HAP-1 (cell line): Measurements from ENCODE around the gene KCNK10.
"Not testable (repeated sequence)": the region's sequence is repeated elsewhere in the genome, so short reads cannot be mapped to it uniquely, and the experiment has no call there.

Experiments used
- DNase-seq, 2 experiments: peaks; one replicate each; pipeline ENCODE4 v3.0.0-alpha.2; 2016 to 2020; ENCODE audit warnings: low spot score in 2 of 2
- H3K27me3 ChIP-seq: fragments of 250-450 bp; sonication (Bioruptor Pico); 2 replicates; pipeline ENCODE4 v1.5.1; 2020; ENCODE audit warnings: low read depth, mild to moderate bottlenecking, moderate library complexity
- H3K36me3 ChIP-seq: fragments of 250-450 bp; sonication (Bioruptor Pico); replicated peaks from 2 replicates; pipeline ENCODE4 v1.5.1; 2020; ENCODE audit warnings: mild to moderate bottlenecking
- H3K4me1 ChIP-seq: fragments of 250-450 bp; sonication (Bioruptor Pico); 2 replicates; pipeline ENCODE4 v1.5.1; 2020; ENCODE audit warnings: mild to moderate bottlenecking
- H3K4me3 ChIP-seq: fragments of 250-450 bp; sonication (Bioruptor Pico); 2 replicates; pipeline ENCODE4 v1.5.1; 2020; ENCODE audit warnings: mild to moderate bottlenecking, moderate library complexity
- H3K9me3 ChIP-seq: fragments of 250-450 bp; sonication (Bioruptor Pico); 2 replicates; pipeline ENCODE4 v1.5.1; 2020; ENCODE audit warnings: mild to moderate bottlenecking, moderate library complexity
- in situ Hi-C: fragments of 300-500 bp; cut with MboI; formaldehyde crosslinking; loops from 3 replicates; pipeline ENCODE4 v1.14.3; 2020; ENCODE audit warnings: low sequenced_read_pairs, inconsistent platforms, mixed read lengths

KCNK10 gene

DNA sequence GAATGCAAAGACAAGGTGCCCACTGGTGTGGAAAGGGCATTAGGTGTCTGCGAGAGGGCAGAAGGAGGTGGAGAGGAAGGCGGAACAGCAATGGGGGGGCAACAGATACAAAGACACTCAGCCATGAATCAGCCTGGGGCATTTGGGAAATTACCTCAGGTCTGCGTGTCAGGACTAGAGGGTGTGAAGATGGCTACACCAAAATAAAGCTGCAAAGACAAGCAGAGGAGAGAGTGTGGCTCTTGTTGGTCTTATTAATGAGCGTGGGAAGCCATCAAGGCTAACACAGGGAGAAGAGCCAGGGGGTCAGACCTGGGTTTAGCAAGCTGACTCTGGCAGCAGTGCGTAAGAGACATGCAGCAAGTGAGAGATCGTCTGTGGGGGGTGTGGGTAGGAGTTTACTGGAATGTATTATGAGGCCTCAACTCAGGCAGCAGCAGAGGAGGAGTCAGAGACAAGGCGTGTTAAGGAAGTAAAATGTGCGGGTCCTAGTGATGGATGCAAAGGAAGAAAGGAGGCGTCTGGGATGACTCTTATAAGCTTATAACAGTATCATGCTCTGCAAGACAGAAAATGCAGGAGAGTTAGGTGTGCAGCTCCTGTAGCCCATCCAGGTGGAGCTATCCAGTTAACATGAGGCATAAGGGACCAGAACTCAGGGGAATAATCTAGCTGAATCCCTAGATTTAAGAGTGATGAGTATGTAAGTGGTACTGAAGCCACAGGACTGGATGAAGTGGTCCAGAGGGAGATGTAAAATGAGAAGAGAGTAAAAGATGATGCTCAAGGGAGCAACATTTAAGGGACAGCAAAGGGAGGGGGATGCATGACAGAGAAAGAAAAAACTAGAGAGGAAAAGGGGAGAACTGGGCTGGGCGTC, 50.4 kb downstream of the KCNK10 start:
- Histone ChIP-seq H3K36me3 (no peaks in the 10 kb centered on the region), H3K4me1 (no peaks in the 10 kb centered on the region), H3K27me3 (no peaks in the 10 kb centered on the region), H3K4me3 (no peak overlapping the region), H3K9me3 (no peaks in the 10 kb centered on the region)
- DNase-seq = no peak
- in situ Hi-C loops = no loop called here

DNA sequence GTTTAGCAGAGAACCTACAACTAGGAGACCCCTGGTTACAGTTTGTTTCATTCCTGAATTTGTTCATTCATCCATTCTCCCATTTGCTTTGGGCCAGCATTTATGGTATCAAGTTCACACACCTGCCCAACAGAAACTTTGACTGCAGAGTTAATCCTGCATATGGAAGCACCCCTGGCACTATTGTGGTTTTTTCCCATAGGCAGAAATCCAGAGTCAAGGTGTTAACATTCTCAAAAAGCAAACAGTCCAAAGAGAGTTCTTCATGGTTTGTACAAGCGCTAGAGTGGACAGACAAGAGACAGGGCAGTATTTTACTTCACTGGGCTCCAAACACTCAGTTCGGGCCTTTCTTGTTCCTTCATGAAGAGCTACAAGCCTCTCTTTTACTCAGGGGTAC, 51.9 kb downstream of the KCNK10 start:
- H3K36me3 ChIP-seq = no peaks in the 10 kb centered on the region
- no peak overlapping the region for H3K4me3 ChIP-seq
- no peaks in the 10 kb centered on the region for H3K27me3 ChIP-seq
- H3K9me3 ChIP-seq = no peaks in the 10 kb centered on the region
- DNase-seq = no peak
- H3K4me1 ChIP-seq = no peaks in the 10 kb centered on the region
- in situ Hi-C loops = no loop called here

DNA sequence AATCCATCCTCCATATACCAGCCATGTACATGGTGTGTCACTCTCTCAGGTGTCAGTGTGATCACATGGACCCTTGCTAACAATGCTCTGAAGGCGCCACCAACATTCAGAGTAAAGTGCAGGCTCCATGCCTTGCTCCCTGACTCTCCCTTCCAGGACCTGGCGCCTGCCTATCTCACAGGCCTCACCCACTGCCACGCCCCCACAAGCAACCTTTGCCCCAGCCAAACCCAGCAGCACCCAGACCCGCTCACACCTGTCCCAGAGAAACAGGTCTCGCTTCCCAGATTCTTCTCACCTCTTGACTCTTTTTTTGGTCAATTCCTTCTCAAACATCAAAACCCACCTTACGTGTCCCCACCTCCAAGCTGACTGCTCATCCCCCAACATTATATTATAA, 52.3 kb downstream of the KCNK10 start:
- Histone ChIP-seq H3K4me1 (no peaks in the 10 kb centered on the region), H3K4me3 (no peak overlapping the region), H3K9me3 (no peaks in the 10 kb centered on the region), H3K36me3 (no peaks in the 10 kb centered on the region), H3K27me3 (no peaks in the 10 kb centered on the region)
- in situ Hi-C loops = no loop called here
- DNase-seq = no peak

DNA sequence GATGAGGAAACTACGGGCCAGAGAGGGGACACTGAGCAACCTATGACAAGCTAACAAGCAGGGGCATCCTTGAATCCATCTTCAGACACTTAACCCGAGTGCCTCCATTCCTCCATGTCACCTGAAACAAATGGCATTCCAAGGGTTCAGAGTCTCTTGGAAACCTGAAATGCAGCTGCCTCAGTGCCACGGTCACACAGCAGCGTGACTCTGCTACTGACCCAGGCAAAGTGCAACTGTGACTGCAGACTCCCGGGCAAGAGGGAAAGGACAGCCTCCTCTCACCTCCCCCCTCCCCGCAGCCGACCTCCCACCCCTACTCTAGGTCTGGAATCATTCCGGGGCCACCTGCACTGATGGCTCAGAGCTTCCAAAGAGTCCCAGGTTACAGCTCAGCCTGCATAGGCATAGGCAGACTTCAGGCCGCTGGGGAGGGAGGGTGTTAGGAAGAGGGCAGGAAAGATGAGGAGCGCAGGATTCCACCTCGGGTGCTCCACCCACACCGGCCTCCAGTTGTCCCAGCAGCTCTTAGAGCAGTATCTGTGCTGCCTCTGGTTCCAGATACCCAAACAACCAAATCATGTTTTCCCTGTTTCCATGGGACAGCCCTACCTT, 53.2 kb downstream of the KCNK10 start:
- no peaks in the 10 kb centered on the region for H3K27me3 ChIP-seq
- H3K4me1 ChIP-seq = no peaks in the 10 kb centered on the region
- DNase-seq = no peak
- no peak overlapping the region for H3K4me3 ChIP-seq
- H3K36me3 ChIP-seq = no peaks in the 10 kb centered on the region
- H3K9me3 ChIP-seq = no peaks in the 10 kb centered on the region
- in situ Hi-C loops = no loop called here

DNA sequence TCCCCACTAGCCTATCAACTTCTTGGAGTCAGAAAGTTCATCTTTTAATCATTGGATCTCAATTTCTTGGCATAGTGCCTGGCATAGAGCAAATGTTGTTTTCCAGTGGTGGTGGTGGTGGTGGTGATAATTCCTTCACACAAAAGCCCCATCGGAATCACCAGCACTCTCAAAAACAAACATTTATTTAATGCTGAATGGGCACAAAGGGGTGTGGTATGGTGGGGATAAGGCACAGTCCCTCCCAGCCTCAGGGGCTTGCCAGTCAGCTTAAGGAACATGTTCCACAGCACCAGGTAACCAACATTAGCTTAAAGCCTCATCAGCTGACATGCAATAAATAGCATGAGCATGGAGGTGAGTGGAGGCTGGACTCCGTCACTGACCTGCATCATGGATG, 56.6 kb downstream of the KCNK10 start:
- H3K4me1 ChIP-seq = no peaks in the 10 kb centered on the region
- H3K27me3 ChIP-seq = no peaks in the 10 kb centered on the region
- no peak for DNase-seq
- H3K4me3 ChIP-seq = no peak overlapping the region
- in situ Hi-C loops = no loop called here
- H3K9me3 ChIP-seq = no peaks in the 10 kb centered on the region
- no peaks in the 10 kb centered on the region for H3K36me3 ChIP-seq

DNA sequence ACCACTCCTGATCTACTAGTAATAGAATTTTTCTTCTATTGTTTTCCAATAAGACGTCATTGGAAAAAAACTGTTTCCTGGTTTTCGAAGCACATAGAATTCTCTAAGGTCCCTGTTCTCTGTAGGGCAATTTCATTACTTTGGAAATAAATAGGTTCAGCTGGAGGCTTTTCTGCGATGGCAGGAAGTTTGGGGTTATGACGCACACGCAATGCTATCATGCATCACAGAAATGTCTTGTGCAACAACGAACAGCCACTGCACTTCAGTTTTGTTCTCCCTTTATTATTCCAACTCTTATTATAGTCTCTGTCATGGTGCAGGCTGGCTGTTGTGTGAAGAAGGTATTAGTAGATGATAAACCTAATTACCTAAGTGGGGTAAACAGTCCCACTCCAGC, 59.0 kb downstream of the KCNK10 start:
- no peak for DNase-seq
- no peaks in the 10 kb centered on the region for H3K9me3 ChIP-seq
- H3K4me1 ChIP-seq = no peaks in the 10 kb centered on the region
- H3K4me3 ChIP-seq = no peak overlapping the region
- in situ Hi-C loops = no loop called here
- no peaks in the 10 kb centered on the region for H3K36me3 ChIP-seq
- no peaks in the 10 kb centered on the region for H3K27me3 ChIP-seq

DNA sequence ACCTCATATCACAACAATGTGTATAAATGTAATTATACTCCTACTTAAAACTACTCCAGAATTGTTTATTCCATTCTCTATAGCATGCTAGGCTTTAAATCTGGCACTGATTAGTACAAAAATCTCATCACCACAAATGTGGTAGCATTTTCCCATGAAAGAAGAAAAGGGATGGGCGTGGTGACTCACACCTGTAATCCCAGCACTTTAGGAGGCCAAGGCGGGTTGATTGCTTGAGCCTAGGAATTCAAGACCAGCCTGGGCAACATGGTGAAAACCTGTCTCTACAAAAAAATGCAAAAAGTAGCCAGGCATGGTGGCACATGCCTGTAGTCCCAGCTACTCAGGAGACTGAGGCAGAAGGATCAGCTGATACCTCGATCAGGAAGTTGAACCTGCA, 61.8 kb downstream of the KCNK10 start:
- H3K27me3 ChIP-seq, H3K9me3 ChIP-seq, H3K4me1 ChIP-seq, H3K36me3 ChIP-seq, DNase-seq, H3K4me3 ChIP-seq, in situ Hi-C loops: not testable (repeated sequence)

DNA sequence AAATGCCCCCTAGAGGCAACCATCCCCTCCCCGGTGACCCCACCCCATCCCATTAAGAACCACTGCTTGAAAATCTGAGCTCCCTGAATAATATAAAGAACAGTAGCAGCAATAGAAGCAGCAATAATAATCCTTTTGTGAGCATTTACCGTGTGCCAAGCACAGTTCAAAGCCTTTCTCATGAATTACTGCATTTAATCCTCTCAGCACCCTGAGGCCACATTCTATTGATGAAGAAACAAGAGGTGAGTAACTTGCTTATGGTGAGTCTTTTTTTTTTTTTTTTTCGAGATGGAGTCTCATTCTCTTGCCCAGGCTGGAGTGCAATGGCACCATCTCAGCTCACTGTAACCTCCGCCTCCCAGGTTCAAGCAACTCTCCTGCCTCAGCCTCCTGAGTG, 65.0 kb downstream of the KCNK10 start:
- no peaks in the 10 kb centered on the region for H3K9me3 ChIP-seq
- in situ Hi-C loops = no loop called here
- H3K4me1 ChIP-seq = no peaks in the 10 kb centered on the region
- no peaks in the 10 kb centered on the region for H3K36me3 ChIP-seq
- H3K4me3 ChIP-seq = no peak overlapping the region
- peak; percentile 12 to 47 for DNase-seq
- no peaks in the 10 kb centered on the region for H3K27me3 ChIP-seq

DNA sequence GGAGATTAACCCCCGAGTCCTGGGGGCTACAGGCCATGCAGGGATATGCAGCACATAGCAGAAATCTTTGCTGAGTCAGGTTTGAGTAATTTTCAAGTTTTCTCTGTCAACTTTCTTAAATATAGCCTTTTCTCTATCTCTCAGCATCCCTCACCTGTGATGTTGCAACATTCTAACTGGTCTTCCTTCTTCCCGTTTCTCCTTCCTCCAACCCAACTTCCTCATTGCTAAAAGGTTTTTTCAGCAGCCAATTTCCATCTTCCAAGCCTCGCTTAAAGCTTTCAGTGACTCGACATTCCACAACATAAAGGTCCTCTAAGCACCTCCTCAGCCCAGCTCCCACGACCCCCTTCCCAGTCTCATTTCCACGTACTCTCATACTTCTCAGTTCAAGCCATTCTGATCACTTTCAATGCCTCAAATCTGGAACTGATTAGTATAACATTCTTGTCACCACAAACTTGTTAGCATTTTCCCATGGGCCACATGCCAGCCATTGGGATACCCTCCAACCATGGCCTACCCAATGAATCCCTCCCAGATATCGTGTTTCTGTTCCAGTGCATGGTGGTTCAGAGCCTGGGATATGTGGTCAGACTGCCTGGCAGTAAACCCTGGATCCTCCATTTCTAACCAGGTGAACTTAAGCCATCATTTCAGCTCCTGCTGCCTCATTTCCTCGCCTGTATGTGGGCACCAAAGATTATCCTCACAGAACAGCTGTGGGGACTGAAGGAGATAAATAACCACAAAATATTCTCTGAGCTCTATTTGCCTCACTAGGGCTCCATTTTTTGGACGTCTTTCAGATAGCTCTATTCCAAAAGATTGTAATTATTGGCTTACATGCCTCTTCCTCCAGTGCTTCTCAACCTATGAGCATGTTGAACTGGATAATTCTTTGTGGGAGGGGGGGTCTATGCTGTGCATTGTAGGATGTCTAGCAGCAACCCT, 65.8 kb downstream of the KCNK10 start:
- no peak overlapping the region for H3K4me3 ChIP-seq
- H3K36me3 ChIP-seq = no peaks in the 10 kb centered on the region
- no peaks in the 10 kb centered on the region for H3K27me3 ChIP-seq
- H3K4me1 ChIP-seq = no peaks in the 10 kb centered on the region
- no peak for DNase-seq
- in situ Hi-C loops = no loop called here
- H3K9me3 ChIP-seq = no peaks in the 10 kb centered on the region

DNA sequence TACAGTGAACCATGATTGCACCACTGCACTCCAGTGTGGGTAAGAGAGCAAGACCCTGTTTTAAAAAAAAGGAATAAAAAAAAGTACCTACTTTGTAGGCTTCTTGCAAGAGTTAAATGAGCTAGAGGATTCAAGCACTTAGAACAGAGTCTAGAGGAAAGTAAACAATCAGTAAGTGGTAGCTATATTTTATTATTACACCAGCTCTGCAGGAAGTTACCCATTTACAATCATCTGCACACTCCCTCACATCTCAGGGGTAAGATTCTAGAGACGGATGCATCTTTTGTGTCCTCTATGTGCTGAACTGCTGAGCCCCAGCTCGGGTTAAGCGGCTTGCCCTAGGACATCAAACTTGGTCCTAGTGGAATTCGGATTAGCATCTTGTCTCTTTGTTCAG, 67.3 kb downstream of the KCNK10 start:
- Histone ChIP-seq H3K4me1 (no peaks in the 10 kb centered on the region), H3K4me3 (no peak overlapping the region), H3K9me3 (no peaks in the 10 kb centered on the region), H3K36me3 (no peaks in the 10 kb centered on the region), H3K27me3 (no peaks in the 10 kb centered on the region)
- no peak for DNase-seq
- in situ Hi-C loops = no loop called here

DNA sequence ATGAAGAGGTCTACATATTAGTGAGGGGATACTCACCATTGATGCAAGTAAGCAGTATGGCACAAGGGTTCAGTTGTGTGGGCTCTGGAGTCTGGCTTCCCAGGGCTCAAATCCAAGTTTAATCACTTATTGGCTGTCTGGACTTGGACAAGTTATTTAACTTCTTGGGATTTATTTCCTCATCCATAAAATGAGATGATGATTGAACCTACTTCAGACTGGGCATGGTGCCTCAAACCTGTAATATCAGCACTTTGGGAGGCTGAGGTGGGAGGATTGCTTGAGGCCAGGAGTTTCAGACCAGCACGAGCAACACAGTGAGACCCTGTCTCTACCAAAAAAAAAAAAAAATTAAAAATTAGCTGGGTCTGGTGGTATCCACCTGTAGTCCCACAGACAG, 67.9 kb downstream of the KCNK10 start:
- Histone ChIP-seq H3K4me3 (no peak overlapping the region), H3K4me1 (no peaks in the 10 kb centered on the region), H3K27me3 (no peaks in the 10 kb centered on the region), H3K36me3 (no peaks in the 10 kb centered on the region), H3K9me3 (no peaks in the 10 kb centered on the region)
- in situ Hi-C loops = no loop called here
- no peak for DNase-seq

DNA sequence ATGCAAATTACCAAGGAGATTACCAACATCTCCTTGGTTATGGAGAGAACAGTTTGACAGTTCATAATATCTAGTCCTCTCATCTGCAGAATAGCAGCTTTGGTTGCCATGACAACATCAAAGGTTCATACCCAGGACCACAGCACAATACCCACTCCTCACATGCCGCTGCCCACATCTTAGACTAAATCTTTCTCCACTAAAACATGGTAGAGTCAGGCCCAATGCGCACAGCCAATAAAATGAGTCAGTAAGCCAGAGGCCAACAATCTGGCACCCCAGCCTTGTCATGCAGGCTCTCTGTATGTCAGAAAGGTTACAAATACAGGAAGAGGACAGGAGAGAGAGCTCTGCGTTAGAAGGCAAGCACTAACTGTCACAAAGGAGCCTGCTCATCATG, 70.6 kb downstream of the KCNK10 start:
- Histone ChIP-seq H3K27me3 (no peaks in the 10 kb centered on the region), H3K36me3 (no peaks in the 10 kb centered on the region), H3K4me3 (no peak overlapping the region), H3K9me3 (no peaks in the 10 kb centered on the region), H3K4me1 (no peaks in the 10 kb centered on the region)
- no peak for DNase-seq
- in situ Hi-C loops = no loop called here

DNA sequence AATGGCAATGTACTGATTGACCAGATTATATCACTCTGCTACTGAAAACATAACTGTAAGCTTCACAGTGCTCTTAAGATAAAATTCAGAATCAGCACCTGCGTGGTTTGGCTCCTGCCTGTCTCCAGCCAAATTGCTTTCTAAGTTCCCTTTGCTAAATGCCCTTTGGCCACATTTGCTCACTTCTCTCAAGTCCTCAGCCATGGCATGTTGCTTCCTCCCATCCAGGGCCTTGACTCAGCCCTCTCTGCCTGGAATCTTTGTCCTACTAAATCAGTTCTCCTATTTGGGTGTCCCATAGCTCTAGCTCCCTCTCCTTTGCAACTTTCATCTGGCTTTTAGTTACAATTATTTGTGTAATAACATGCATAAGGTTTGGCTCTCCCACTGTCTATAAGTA, 71.4 kb downstream of the KCNK10 start:
- Histone ChIP-seq H3K27me3 (no peaks in the 10 kb centered on the region), H3K4me3 (no peak overlapping the region), H3K36me3 (no peaks in the 10 kb centered on the region), H3K9me3 (no peaks in the 10 kb centered on the region), H3K4me1 (no peaks in the 10 kb centered on the region)
- DNase-seq = no peak
- in situ Hi-C loops = no loop called here

DNA sequence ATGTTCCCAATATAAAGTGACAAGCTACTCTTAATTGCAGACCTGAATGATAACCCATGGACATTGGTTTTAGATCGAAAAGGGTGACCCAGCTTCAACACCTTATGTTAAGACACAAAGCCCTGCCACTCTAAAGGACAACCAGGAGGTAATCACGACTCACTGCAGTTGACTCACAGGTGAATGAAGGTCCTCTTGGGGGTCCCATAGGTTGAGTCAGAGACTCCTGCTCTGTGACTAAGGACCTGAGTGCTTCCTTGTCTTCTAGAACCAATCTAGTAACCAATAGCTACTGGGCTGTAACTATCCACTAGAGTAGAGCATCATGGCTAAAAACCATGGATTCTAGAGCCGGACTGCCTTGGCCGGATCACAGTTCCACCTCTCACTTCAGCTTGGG, 73.8 kb downstream of the KCNK10 start:
- Histone ChIP-seq H3K4me1 (no peaks in the 10 kb centered on the region), H3K4me3 (no peak overlapping the region), H3K27me3 (no peaks in the 10 kb centered on the region), H3K9me3 (no peaks in the 10 kb centered on the region), H3K36me3 (no peaks in the 10 kb centered on the region)
- DNase-seq = no peak
- in situ Hi-C loops = no loop called here
